Endodermal cell (in vitro differentiated cells): ENCODE data around the gene TMEM174. TPM values are rescaled to one million over a fixed set of nuclear protein-coding genes. Genes with fewer than 3 reads are reported as not detected.
A peak's percentile ranks its signal among the peaks of the same experiment; 100 is the strongest.

ENCODE experiments used
- DNase-seq: peaks from one replicate; pipeline ENCODE4 v3.0.0-alpha.2; 2017
- H3K27ac ChIP-seq: 2 replicates; pipeline ENCODE4 v1.5.1; 2013; ENCODE audit warnings: mild to moderate bottlenecking, low read depth, low read length, moderate library complexity
- H3K27me3 ChIP-seq: 2 replicates; pipeline ENCODE4 v1.6.1; 2013; ENCODE audit warnings: mild to moderate bottlenecking, low read length, moderate library complexity; ENCODE audit not compliant: insufficient read depth, control insufficient read depth, poor library complexity, severe bottlenecking
- H3K36me3 ChIP-seq: 2 replicates; pipeline ENCODE4 v1.7.0; 2013; ENCODE audit warnings: mild to moderate bottlenecking, low read length, moderate library complexity; ENCODE audit not compliant: control insufficient read depth, insufficient read depth
- H3K4me1 ChIP-seq: one replicate; pipeline ENCODE4 v1.7.0; 2013; ENCODE audit warnings: low read length; ENCODE audit not compliant: control insufficient read depth, insufficient read depth
- H3K4me3 ChIP-seq: 2 replicates; pipeline ENCODE4 v1.5.1; 2013; ENCODE audit warnings: mild to moderate bottlenecking, low read length, moderate library complexity
- H3K9ac ChIP-seq: 2 replicates; pipeline ENCODE4 v1.6.1; 2013; ENCODE audit warnings: mild to moderate bottlenecking, low read length, moderate library complexity; ENCODE audit not compliant: poor library complexity, severe bottlenecking; ENCODE audit errors: extremely low read depth
- H3K9me3 ChIP-seq: 2 replicates; pipeline ENCODE4 v1.6.1; 2013; ENCODE audit warnings: mild to moderate bottlenecking, low read length, moderate library complexity; ENCODE audit not compliant: control insufficient read depth
- H3K27ac Mint-ChIP-seq: 2 replicates; pipeline ENCODE4 v1.8.0; 2020; ENCODE audit warnings: mixed read lengths
- H3K27me3 Mint-ChIP-seq: 2 replicates; pipeline ENCODE4 v1.8.0; 2021; ENCODE audit warnings: mild to moderate bottlenecking, mixed read lengths; ENCODE audit not compliant: insufficient read depth
- H3K36me3 Mint-ChIP-seq: 2 replicates; pipeline ENCODE4 v1.8.0; 2020; ENCODE audit warnings: low read depth, mixed read lengths
- H3K4me1 Mint-ChIP-seq: 2 replicates; pipeline ENCODE4 v1.8.0; 2020; ENCODE audit warnings: mixed read lengths
- H3K4me3 Mint-ChIP-seq: 2 replicates; pipeline ENCODE4 v1.8.0; 2020; ENCODE audit warnings: mild to moderate bottlenecking, moderate library complexity, mixed read lengths
- H3K9me3 Mint-ChIP-seq: 2 replicates; pipeline ENCODE4 v1.8.0; 2020; ENCODE audit warnings: mild to moderate bottlenecking, mixed read lengths
- CTCF ChIP-seq: fragments of 200-600 bp; sonication (generic); conservative IDR thresholded peaks from 2 replicates; pipeline ENCODE4 v1.5.0; 2021; ENCODE audit warnings: antibody characterized with exemption, mild to moderate bottlenecking
- WGBS, 2 experiments: methylation state at CpG; one replicate each; pipeline versions ENCODE4 v1.1.5 to v1.1.7; 2013; ENCODE audit warnings: missing lambda C conversion rate in 2 of 2, mixed read lengths in 1 of 2; ENCODE audit not compliant: insufficient coverage in 1 of 2, insufficient read length in 1 of 2; 5-methylcytosine and 5-hydroxymethylcytosine counted together
- total RNA-seq, 2 donors: library from RNA; stranded (reverse); fragmentation: NEBNext Ultra II Directional in 1 of 2; extraction: Animal tissue kit (Norgen Biotek cat#: 25700) in 1 of 2; gene quantifications; 2 replicates in 1 of 2; 3 replicates in 1 of 2; pipeline ENCODE4 v1.2.1, GENCODE V29; 2021

The TMEM174 gene
- total RNA-seq, 2 donors from 2014 or later = not detected

GRCh38 chr5:73151766-73152410 is 21.1 kb upstream of the TMEM174 start:
- Histone ChIP-seq H3K9ac (no peak overlapping the region), H3K27me3 (no peaks in the 10 kb centered on the region), H3K4me3 (no peak overlapping the region), H3K36me3 (no peaks in the 10 kb centered on the region), H3K27ac (no peak overlapping the region), H3K9me3 (no peaks in the 10 kb centered on the region), H3K4me1 (no peaks in the 10 kb centered on the region)
- H3K4me1 Mint-ChIP-seq = peaks cover 5% of the 10 kb centered on the region
- no peaks in the 10 kb centered on the region for H3K36me3 Mint-ChIP-seq
- H3K9me3 Mint-ChIP-seq = no peaks in the 10 kb centered on the region
- TF ChIP-seq CTCF = no peak
- H3K27me3 Mint-ChIP-seq = peaks cover 2% of the 10 kb centered on the region
- no peak for DNase-seq
- 70 to 71% methylated on average over 5 of the region's 5 CpGs for WGBS, 2 experiments
- no peak overlapping the region for H3K27ac Mint-ChIP-seq
- H3K4me3 Mint-ChIP-seq = no peak overlapping the region

GRCh38 chr5:73152411-73153388 is 20.3 kb upstream of the TMEM174 start:
- Mint-ChIP-seq H3K27me3 (no peaks in the 10 kb centered on the region), H3K36me3 (no peaks in the 10 kb centered on the region), H3K4me1 (peaks cover 5% of the 10 kb centered on the region), H3K4me3 (no peak overlapping the region), H3K9me3 (no peaks in the 10 kb centered on the region), H3K27ac (no peak overlapping the region)
- Histone ChIP-seq H3K4me1 (no peaks in the 10 kb centered on the region), H3K4me3 (no peak overlapping the region), H3K9ac (no peak overlapping the region), H3K27ac (no peak overlapping the region), H3K36me3 (no peaks in the 10 kb centered on the region), H3K9me3 (no peaks in the 10 kb centered on the region), H3K27me3 (no peaks in the 10 kb centered on the region)
- peak; percentile 71 for DNase-seq
- WGBS, 2 experiments = 68 to 73% methylated on average over 8 to 14 of the region's 14 CpGs
- TF ChIP-seq CTCF = peak; percentile 73

- H3K27ac ChIP-seq = no peak overlapping the region
- no peak overlapping the region for H3K4me3 ChIP-seq
- Mint-ChIP-seq H3K36me3 (no peaks in the 10 kb centered on the region), H3K27ac (no peak overlapping the region), H3K27me3 (no peaks in the 10 kb centered on the region), H3K4me1 (peaks cover 5% of the 10 kb centered on the region), H3K9me3 (no peaks in the 10 kb centered on the region), H3K4me3 (no peak overlapping the region)
- no peaks in the 10 kb centered on the region for H3K27me3 ChIP-seq
- WGBS, 2 experiments = 79% methylated on average over 6 to 7 of the region's 7 CpGs
- H3K9ac ChIP-seq = no peak overlapping the region
- no peak for DNase-seq
- TF ChIP-seq CTCF = no peak
- H3K9me3 ChIP-seq = no peaks in the 10 kb centered on the region
- no peaks in the 10 kb centered on the region for H3K4me1 ChIP-seq
- H3K36me3 ChIP-seq = no peaks in the 10 kb centered on the region
These were observed 19.5 kb upstream of the TMEM174 start for GRCh38 chr5:73153513-73153912.
